Erythroblast (primary cell): Measurements from ENCODE around the gene TRAPPC3L.

Experiments
- GATA1 ChIP-seq: IDR thresholded peaks from 2 replicates; pipeline ENCODE4 v1.6.1; 2011; ENCODE audit warnings: low read depth, mild to moderate bottlenecking, control low read depth, low read length, moderate library complexity
- POLR2A ChIP-seq: IDR thresholded peaks from 2 replicates; pipeline ENCODE4 v1.6.1; 2011; ENCODE audit warnings: mild to moderate bottlenecking, low read length

DNA sequence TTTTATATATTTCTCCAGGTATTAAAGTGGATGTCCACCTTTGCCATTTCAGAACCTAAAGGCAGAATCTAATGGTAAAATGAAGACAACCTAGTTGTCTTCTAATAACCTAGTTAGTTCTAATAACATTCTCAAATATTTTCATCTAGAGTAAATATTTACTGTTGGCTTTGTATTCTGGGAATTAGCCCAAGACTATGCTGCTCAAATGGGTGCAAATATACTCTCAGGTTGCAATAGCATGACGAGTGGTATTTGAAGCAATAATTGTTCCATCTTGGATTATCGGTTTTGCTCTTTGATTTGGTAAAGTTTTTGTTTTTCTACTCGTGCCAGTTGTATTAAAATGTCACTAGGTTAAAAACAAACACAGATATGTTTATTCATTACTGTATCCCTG lies 49.8 kb upstream of the TRAPPC3L start:
- TF ChIP-seq POLR2A (no peak), GATA1 (no peak)
